GM19452 (cell line): ENCODE measurements around the gene BARX1.

ENCODE experiments used
- ATAC-seq: cut with Tn5 transposase; IDR thresholded peaks from one replicate; pipeline ENCODE4 v1.9.1; 2021; ENCODE audit not compliant: unreplicated experiment

The BARX1 gene

GRCh38 chr9:93902780-93903655 lies 52.1 kb downstream of the BARX1 start:
- no peak for ATAC-seq

- no peak for ATAC-seq
Observed at GRCh38 chr9:93902051-93902779, 52.9 kb downstream of the BARX1 start.
